Trophoblast cell (in vitro differentiated cells and primary cell): ENCODE data around the gene TEX22.

Source experiments
- DNase-seq, 2 donors: peaks; one replicate each; pipeline ENCODE4 v3.0.0-alpha.2; 2016
- H2AFZ ChIP-seq: 2 replicates; pipeline ENCODE4 v1.6.1; 2013; ENCODE audit warnings: low read length, moderate library complexity, mild to moderate bottlenecking; ENCODE audit not compliant: insufficient read depth, poor library complexity
- H2AK5ac ChIP-seq: 2 replicates; pipeline ENCODE4 v1.6.1; 2013; ENCODE audit warnings: mild to moderate bottlenecking, low read length
- H2BK120ac ChIP-seq: 2 replicates; pipeline ENCODE4 v1.6.1; 2013; ENCODE audit warnings: low read length, mild to moderate bottlenecking, moderate library complexity; ENCODE audit not compliant: insufficient read depth, poor library complexity
- H2BK12ac ChIP-seq: 2 replicates; pipeline ENCODE4 v1.6.1; 2013; ENCODE audit warnings: mild to moderate bottlenecking, low read length, moderate library complexity
- H2BK5ac ChIP-seq: 2 replicates; pipeline ENCODE4 v1.6.1; 2013; ENCODE audit warnings: low read length, low read depth, moderate library complexity, mild to moderate bottlenecking; ENCODE audit not compliant: poor library complexity
- H3K14ac ChIP-seq: 2 replicates; pipeline ENCODE4 v1.6.1; 2013; ENCODE audit warnings: mild to moderate bottlenecking, low read length
- H3K18ac ChIP-seq: 2 replicates; pipeline ENCODE4 v1.6.1; 2013; ENCODE audit warnings: mild to moderate bottlenecking, low read length
- H3K23ac ChIP-seq: 2 replicates; pipeline ENCODE4 v1.6.1; 2013; ENCODE audit warnings: low read length
- H3K27ac ChIP-seq: 2 replicates; pipeline ENCODE4 v1.5.1; 2013; ENCODE audit warnings: low read depth, mild to moderate bottlenecking, inconsistent platforms, low read length, moderate library complexity
- H3K27me3 ChIP-seq: 2 replicates; pipeline ENCODE4 v1.6.1; 2013; ENCODE audit warnings: inconsistent platforms, mild to moderate bottlenecking, low read length, moderate library complexity; ENCODE audit not compliant: insufficient read depth
- H3K36me3 ChIP-seq, 2 experiments: 1 replicate in 1 of 2; 2 replicates in 1 of 2; pipeline ENCODE4 v1.6.1; 2013; ENCODE audit warnings: low read length in 2 of 2, mild to moderate bottlenecking in 2 of 2, moderate library complexity in 1 of 2; ENCODE audit not compliant: insufficient read depth in 2 of 2, control insufficient read depth in 1 of 2
- H3K4ac ChIP-seq: 2 replicates; pipeline ENCODE4 v1.6.1; 2013; ENCODE audit warnings: low read depth, mild to moderate bottlenecking, low read length, moderate library complexity
- H3K4me1 ChIP-seq, 2 experiments: 1 replicate in 1 of 2; 2 replicates in 1 of 2; pipeline ENCODE4 v1.6.1; 2013; ENCODE audit warnings: low read length in 2 of 2, mild to moderate bottlenecking in 2 of 2, moderate library complexity in 1 of 2; ENCODE audit not compliant: insufficient read depth in 2 of 2, control insufficient read depth in 1 of 2
- H3K4me2 ChIP-seq: 2 replicates; pipeline ENCODE4 v1.6.1; 2013; ENCODE audit warnings: inconsistent platforms, mild to moderate bottlenecking, low read length, moderate library complexity
- H3K4me3 ChIP-seq: 2 replicates; pipeline ENCODE4 v1.5.1; 2013; ENCODE audit warnings: mild to moderate bottlenecking, low read depth, low read length, inconsistent platforms
- H3K79me1 ChIP-seq: one replicate; pipeline ENCODE4 v1.6.1; 2013; ENCODE audit warnings: low read length
- H3K79me2 ChIP-seq: 2 replicates; pipeline ENCODE4 v1.6.1; 2013; ENCODE audit warnings: low read length, mild to moderate bottlenecking; ENCODE audit not compliant: control insufficient read depth, insufficient read depth, poor library complexity
- H3K9ac ChIP-seq: 2 replicates; pipeline ENCODE4 v1.6.1; 2013; ENCODE audit warnings: mild to moderate bottlenecking, low read length
- H3K9me3 ChIP-seq: 2 replicates; pipeline ENCODE4 v1.6.1; 2013; ENCODE audit warnings: low read depth, mild to moderate bottlenecking, control low read depth, inconsistent platforms, low read length; ENCODE audit not compliant: insufficient read depth
- H4K12ac ChIP-seq: 2 replicates; pipeline ENCODE4 v1.6.1; 2013; ENCODE audit warnings: low read depth, mild to moderate bottlenecking, low read length, moderate library complexity
- H4K8ac ChIP-seq: 2 replicates; pipeline ENCODE4 v1.6.1; 2013; ENCODE audit warnings: low read depth, mild to moderate bottlenecking, low read length, moderate library complexity
- H4K91ac ChIP-seq: one replicate; pipeline ENCODE4 v1.6.1; 2013; ENCODE audit warnings: low read depth, mild to moderate bottlenecking, low read length, moderate library complexity
- WGBS: extraction: QIAGEN DNeasy Blood & Tissue Kit; methylation state at CpG from one replicate; pipeline ENCODE4 v1.1.7; 2013; ENCODE audit warnings: missing lambda C conversion rate; ENCODE audit not compliant: insufficient read length, insufficient coverage; ENCODE audit errors: extremely low coverage; 5-methylcytosine and 5-hydroxymethylcytosine counted together

The TEX22 gene

DNA sequence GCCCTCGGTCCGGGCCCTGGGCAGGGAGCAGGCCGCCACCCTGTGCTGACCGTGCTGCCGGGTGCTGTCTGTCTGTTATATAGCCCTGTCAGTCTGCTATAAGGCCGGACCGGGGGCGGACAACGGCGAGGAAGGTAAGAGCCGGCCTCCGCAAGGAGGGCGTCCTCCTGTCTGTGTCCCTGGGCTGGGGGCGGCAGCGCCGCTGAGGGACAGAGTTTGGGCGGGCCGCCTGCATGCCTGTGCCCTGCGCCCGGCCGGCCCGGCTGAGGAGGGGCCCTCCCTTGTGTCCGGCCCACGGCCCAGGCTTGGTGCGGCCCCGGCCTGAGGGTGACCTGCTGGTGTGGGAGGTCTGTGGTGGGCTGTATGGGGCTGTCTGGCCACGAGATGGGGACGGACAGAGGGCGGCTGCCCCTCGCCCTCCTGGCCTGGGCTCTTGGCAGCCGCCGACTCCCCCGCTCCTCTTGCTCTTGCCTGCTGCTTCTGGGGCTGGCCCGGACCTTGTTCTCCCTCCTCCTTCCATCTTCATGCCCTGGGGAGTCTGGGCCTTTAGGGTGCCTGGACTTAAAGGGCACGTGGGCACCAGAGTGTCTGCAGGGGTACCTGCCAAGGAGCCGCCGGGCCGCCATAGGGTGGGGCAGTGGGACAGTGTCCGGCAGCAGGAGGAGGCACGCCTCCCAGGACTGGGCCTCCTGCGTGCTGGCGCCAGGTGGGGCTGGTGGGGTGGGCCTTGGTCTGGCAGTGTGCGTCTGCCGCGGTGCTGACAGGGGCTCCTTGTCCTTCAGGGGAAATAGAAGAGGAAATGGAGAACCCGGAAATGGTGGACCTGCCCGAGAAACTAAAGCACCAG is 51.2 kb downstream of the TEX22 start:
- Histone ChIP-seq H4K91ac (no peak overlapping the region), H2AFZ (no peak overlapping the region), H3K9ac (no peak overlapping the region), H3K4ac (no peak overlapping the region), H3K4me3 (no peak overlapping the region), H2BK5ac (no peak overlapping the region), H3K79me2 (no peaks in the 10 kb centered on the region), H2AK5ac (no peak overlapping the region), H3K18ac (peak overlapping the region; percentile 17), H3K4me1 (peaks cover 0 to 7% of the 10 kb centered on the region in 2 experiments), H3K23ac (no peak overlapping the region), H2BK120ac (no peak overlapping the region), H4K8ac (no peak overlapping the region), H4K12ac (no peak overlapping the region), H3K79me1 (no peaks in the 10 kb centered on the region), H3K27ac (no peak overlapping the region), H3K27me3 (no peaks in the 10 kb centered on the region), H3K36me3 (peaks cover 69 to 73% of the 10 kb centered on the region in 2 experiments), H3K14ac (no peak overlapping the region), H3K9me3 (peaks cover 4% of the 10 kb centered on the region), H2BK12ac (no peak overlapping the region), H3K4me2 (no peak overlapping the region)
- DNase-seq, result no peak
- no CpG with 5 or more reads among the region's 47 CpGs for WGBS

DNA sequence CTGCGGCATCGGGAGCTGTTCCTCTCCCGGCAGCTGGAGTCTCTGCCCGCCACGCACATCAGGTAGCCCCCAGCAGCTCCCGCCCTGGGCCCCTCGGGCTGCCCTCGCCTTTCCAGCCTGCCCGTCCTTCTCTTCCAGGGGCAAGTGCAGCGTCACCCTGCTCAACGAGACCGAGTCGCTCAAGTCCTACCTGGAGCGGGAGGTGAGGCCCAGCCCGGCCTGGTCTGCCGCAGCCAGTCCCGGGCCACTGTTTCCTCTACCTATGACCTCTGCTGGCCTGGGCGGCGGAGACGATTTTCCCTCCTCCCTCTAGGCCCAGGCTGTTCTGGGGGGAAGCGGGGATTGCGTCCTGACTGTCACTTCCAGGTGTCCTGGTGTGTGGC is 51.8 kb downstream of the TEX22 start:
- Histone ChIP-seq H2AFZ (no peak overlapping the region), H3K23ac (no peak overlapping the region), H3K4ac (no peak overlapping the region), H3K18ac (no peak overlapping the region), H3K9ac (no peak overlapping the region), H3K27me3 (no peaks in the 10 kb centered on the region), H3K9me3 (peaks cover 4% of the 10 kb centered on the region), H3K79me1 (no peaks in the 10 kb centered on the region), H4K8ac (no peak overlapping the region), H3K36me3 (peaks cover 70 to 77% of the 10 kb centered on the region in 2 experiments), H3K4me1 (peaks cover 0 to 7% of the 10 kb centered on the region in 2 experiments), H3K14ac (no peak overlapping the region), H3K4me2 (no peak overlapping the region), H3K79me2 (no peaks in the 10 kb centered on the region), H2BK5ac (no peak overlapping the region), H2BK120ac (no peak overlapping the region), H4K12ac (no peak overlapping the region), H3K4me3 (no peak overlapping the region), H3K27ac (no peak overlapping the region), H2AK5ac (no peak overlapping the region), H4K91ac (no peak overlapping the region), H2BK12ac (no peak overlapping the region)
- no peak for DNase-seq
- WGBS, result no CpG with 5 or more reads among the region's 22 CpGs

DNA sequence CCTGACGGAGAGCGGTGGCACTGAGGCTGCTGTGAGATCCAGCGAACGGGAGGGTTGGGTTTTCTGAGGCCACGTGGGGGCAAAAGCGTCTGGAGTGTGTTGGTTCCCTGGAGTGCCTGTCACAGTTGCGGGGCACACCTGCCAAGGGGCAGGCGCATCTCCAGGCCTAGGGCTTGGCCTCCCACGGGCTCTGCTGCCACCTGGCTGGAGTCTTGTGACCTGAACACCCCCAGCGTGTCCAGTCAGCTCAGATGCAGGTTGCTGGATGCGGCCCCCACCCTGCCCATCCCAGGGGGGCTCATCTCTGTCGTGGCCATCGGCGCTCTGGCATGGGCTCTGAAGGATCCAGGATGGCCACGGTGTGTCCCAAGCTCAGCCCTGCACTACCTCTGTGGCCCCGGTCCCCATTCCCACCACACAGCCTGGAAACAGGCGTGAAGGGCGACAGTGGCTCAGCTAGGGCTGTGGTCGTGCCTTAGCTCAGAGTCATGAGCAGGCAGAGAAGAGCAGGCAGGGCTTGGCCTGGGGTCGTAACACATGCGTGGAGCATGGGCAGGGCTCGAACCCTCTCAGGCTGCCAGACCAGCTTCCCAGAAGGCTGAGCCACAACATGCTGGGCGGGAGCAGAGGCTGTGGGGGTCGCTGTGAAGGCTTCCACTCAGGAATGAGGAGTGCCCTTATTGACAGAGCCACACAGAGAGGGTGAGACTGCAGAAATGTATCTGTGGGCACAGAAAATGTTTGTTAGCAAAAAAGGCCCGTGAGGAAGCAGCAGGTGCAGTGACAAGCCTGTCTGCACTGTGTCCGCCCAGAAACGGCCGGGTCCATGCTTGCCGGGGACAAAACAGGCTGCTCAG is 52.8 kb downstream of the TEX22 start:
- peaks cover 74 to 80% of the 10 kb centered on the region in 2 experiments for H3K36me3 ChIP-seq
- H3K14ac ChIP-seq, result no peak overlapping the region
- no peak overlapping the region for H3K4me2 ChIP-seq
- no peak overlapping the region for H3K23ac ChIP-seq
- WGBS, result no CpG with 5 or more reads among the region's 29 CpGs
- no peak overlapping the region for H3K27ac ChIP-seq
- H3K79me2 ChIP-seq, result no peaks in the 10 kb centered on the region
- no peak overlapping the region for H2BK12ac ChIP-seq
- H3K4me1 ChIP-seq, result peaks cover 0 to 7% of the 10 kb centered on the region in 2 experiments
- no peak overlapping the region for H3K4ac ChIP-seq
- H4K91ac ChIP-seq, result no peak overlapping the region
- H4K8ac ChIP-seq, result no peak overlapping the region
- H3K79me1 ChIP-seq, result no peaks in the 10 kb centered on the region
- H2AK5ac ChIP-seq, result no peak overlapping the region
- no peak for DNase-seq
- H2BK120ac ChIP-seq, result no peak overlapping the region
- H3K9ac ChIP-seq, result no peak overlapping the region
- peaks cover 4% of the 10 kb centered on the region for H3K9me3 ChIP-seq
- H4K12ac ChIP-seq, result no peak overlapping the region
- H3K4me3 ChIP-seq, result no peak overlapping the region
- no peaks in the 10 kb centered on the region for H3K27me3 ChIP-seq
- H2BK5ac ChIP-seq, result no peak overlapping the region
- no peak overlapping the region for H3K18ac ChIP-seq
- H2AFZ ChIP-seq, result no peak overlapping the region

DNA sequence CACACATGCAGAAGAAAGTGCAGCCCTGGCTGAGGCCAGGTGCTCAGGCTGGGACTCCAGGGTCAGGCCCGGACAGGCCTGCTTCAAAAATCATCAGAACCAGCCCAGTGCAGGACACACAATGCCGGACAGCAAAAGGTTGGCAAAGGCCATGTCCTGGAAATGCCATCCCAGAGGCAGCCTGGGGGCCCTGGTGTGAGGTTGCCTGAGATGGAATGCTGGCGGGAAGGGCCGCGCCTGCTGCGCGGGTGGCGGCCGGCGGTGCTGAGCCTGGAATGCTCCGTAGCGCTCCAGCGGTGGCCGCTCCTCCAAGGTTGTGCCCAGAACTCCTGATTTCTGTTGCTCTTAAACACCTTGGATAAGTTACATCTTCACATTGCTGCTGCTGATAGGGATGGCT is 54.6 kb downstream of the TEX22 start:
- WGBS, result no CpG with 5 or more reads among the region's 14 CpGs
- H3K27me3 ChIP-seq, result no peaks in the 10 kb centered on the region
- no peak overlapping the region for H3K23ac ChIP-seq
- no peak overlapping the region for H2BK12ac ChIP-seq
- H3K18ac ChIP-seq, result no peak overlapping the region
- no peak overlapping the region for H4K91ac ChIP-seq
- H3K9me3 ChIP-seq, result peaks cover 3% of the 10 kb centered on the region
- no peaks in the 10 kb centered on the region for H3K79me1 ChIP-seq
- H3K14ac ChIP-seq, result no peak overlapping the region
- no peak for DNase-seq
- H3K79me2 ChIP-seq, result no peaks in the 10 kb centered on the region
- H3K4me1 ChIP-seq, result no peaks in the 10 kb centered on the region
- H3K9ac ChIP-seq, result no peak overlapping the region
- H3K36me3 ChIP-seq, result peaks cover 81 to 84% of the 10 kb centered on the region in 2 experiments
- H2AK5ac ChIP-seq, result no peak overlapping the region
- no peak overlapping the region for H3K4me3 ChIP-seq
- no peak overlapping the region for H4K8ac ChIP-seq
- H2AFZ ChIP-seq, result no peak overlapping the region
- no peak overlapping the region for H2BK120ac ChIP-seq
- no peak overlapping the region for H3K4me2 ChIP-seq
- H3K27ac ChIP-seq, result no peak overlapping the region
- no peak overlapping the region for H3K4ac ChIP-seq
- no peak overlapping the region for H2BK5ac ChIP-seq
- no peak overlapping the region for H4K12ac ChIP-seq
